Ishikawa (cell line): ENCODE measurements around the gene C15orf39.

Experiments
- CEBPB ChIP-seq: IDR thresholded peaks from 2 replicates; pipeline ENCODE4 v1.6.1; 2012
- CREB1 ChIP-seq: IDR thresholded peaks from 2 replicates; pipeline ENCODE4 v1.6.1; 2012; ENCODE audit warnings: low read depth
- EGR1 ChIP-seq: IDR thresholded peaks from 2 replicates; pipeline ENCODE4 v1.6.1; 2012
- EP300 ChIP-seq: IDR thresholded peaks from 2 replicates; pipeline ENCODE4 v1.6.1; 2012; ENCODE audit warnings: borderline replicate concordance
- FOXM1 ChIP-seq: IDR thresholded peaks from 2 replicates; pipeline ENCODE4 v1.6.1; 2012; ENCODE audit warnings: low read depth, borderline replicate concordance
- MAX ChIP-seq: IDR thresholded peaks from 2 replicates; pipeline ENCODE4 v1.6.1; 2012
- NFIC ChIP-seq: IDR thresholded peaks from 2 replicates; pipeline ENCODE4 v1.6.1; 2012
- RAD21 ChIP-seq: IDR thresholded peaks from 2 replicates; pipeline ENCODE4 v1.6.1; 2012; ENCODE audit warnings: low read depth
- REST ChIP-seq: IDR thresholded peaks from 2 replicates; pipeline ENCODE4 v1.6.1; 2012; ENCODE audit warnings: low read depth, mild to moderate bottlenecking
- TAF1 ChIP-seq: IDR thresholded peaks from 2 replicates; pipeline ENCODE4 v1.6.1; 2012; ENCODE audit warnings: low read depth, mild to moderate bottlenecking
- TCF12 ChIP-seq: IDR thresholded peaks from 2 replicates; pipeline ENCODE4 v1.6.1; 2012; ENCODE audit warnings: low read depth
- TEAD4 ChIP-seq: IDR thresholded peaks from 2 replicates; pipeline ENCODE4 v1.6.1; 2012
- USF1 ChIP-seq: IDR thresholded peaks from 2 replicates; pipeline ENCODE4 v1.6.1; 2012

GRCh38 chr15:75206803-75207617 lies 5.3 kb downstream of the C15orf39 start:
- TF ChIP-seq TCF12 (no peak), RAD21 (no peak), REST (no peak), TEAD4 (no peak), MAX (no peak), FOXM1 (no peak), CREB1 (no peak), EP300 (no peak), CEBPB (no peak), TAF1 (no peak), EGR1 (no peak), NFIC (no peak), USF1 (no peak)
